Heart left ventricle (tissue), 13 donors: Measurements from ENCODE around the gene ZFYVE21.

Experiments
- POLR2A ChIP-seq, 2 donors: fragments of 450-650 bp; IDR thresholded peaks; one replicate each; pipeline ENCODE4 v1.6.1; 2017; ENCODE audit warnings: antibody characterized with exemption in 2 of 2, mild to moderate bottlenecking in 2 of 2, moderate library complexity in 2 of 2
- TF ChIP-seq, protein P1 (sequence below), 12 donors: fragments of 200-600 bp; sonication (generic) in 4 of 12; IDR thresholded peaks; one replicate each; pipeline versions ENCODE4 v1.5.0 to v1.8.0; 2018 to 2022; ENCODE audit warnings: antibody characterized with exemption in 12 of 12, mild to moderate bottlenecking in 5 of 12
- donor health status: ischemic (EF 13 %, LVEDD 7.1; RV severe dilation, severe dysfunction).
- donor health status: DM: no; HTN: yes; CAD: no.
- donor health status: DM: no; HTN: no; CAD: no.
- donor health status: ischemic (EF 25% LVEDD 6.9; RV normal size, moderate dysfunction).
- donor health status: ischemic (EF 25% LVEDD 5.7; RV mildly dilated, moderate dysfunction).
- donor health status: ischemic (EF 35%, LVEDD 5.7; RV mildly dilated, moderate dysfunction).
- donor health status: nonischemic (EF 11% LVEDD 7.7; RV severe dilation, severe dysfunction).
- donor health status: DM: yes; HTN: yes; CAD: no.
- donor health status: PGD.
- donor health status: ischemic (EF 29% LVEDD 5.4; RV normal size, mild dysfunction).
- donor health status: nonischemic (EF 23%, LVEDD 6.1; RV moderate dilation, normal function).

DNA sequence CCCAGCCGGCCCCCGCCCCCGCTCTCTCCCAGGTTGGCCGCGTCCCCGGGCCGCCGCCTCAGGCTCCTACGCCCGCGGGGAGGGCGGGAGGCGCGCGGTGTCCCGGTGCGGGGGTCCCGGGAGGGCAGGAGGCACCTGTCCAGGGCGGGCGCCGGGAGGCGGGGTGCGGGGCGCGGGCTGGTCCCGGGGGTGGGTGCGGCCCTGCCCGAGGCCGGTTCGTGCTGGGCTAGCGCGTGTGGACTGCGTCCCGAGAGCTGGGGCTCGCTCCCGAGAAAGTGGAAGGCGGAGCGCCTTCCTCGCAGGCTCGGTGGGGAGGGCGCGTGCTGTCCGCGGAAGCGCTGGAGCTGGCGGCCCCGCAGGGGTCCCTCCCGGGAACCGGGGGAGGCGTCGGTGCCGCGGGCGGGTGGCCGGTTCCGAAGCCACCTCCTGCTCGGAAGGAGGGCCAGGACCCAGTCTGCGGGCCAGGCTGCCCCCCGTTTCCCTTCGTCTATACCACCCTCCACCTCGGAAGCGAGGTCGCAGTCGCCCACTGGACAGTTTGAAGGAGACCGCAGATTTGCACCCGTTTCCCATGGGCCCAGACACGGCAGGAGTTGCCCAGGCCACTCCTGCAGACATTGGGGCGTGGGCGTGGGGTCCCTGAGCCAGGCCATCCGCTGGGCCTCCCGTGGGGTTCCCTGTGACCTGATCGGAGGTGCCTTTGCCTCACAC is 636 bp downstream of the ZFYVE21 start:
- TF ChIP-seq, protein P1, sequence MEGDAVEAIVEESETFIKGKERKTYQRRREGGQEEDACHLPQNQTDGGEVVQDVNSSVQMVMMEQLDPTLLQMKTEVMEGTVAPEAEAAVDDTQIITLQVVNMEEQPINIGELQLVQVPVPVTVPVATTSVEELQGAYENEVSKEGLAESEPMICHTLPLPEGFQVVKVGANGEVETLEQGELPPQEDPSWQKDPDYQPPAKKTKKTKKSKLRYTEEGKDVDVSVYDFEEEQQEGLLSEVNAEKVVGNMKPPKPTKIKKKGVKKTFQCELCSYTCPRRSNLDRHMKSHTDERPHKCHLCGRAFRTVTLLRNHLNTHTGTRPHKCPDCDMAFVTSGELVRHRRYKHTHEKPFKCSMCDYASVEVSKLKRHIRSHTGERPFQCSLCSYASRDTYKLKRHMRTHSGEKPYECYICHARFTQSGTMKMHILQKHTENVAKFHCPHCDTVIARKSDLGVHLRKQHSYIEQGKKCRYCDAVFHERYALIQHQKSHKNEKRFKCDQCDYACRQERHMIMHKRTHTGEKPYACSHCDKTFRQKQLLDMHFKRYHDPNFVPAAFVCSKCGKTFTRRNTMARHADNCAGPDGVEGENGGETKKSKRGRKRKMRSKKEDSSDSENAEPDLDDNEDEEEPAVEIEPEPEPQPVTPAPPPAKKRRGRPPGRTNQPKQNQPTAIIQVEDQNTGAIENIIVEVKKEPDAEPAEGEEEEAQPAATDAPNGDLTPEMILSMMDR (IDR thresholded peaks at IDR 0.05) = no peak
- TF ChIP-seq POLR2A (IDR thresholded peaks at IDR 0.05) = no peak
